PC-9 (cell line): ENCODE measurements around the gene SERTM2. TPM values are rescaled to one million over a fixed set of nuclear protein-coding genes. Genes with fewer than 3 reads are reported as not detected.

Experiments used
- BruUV-seq: library from RNA; stranded (reverse); fragments of 400-500 nt; replicated peaks from 2 replicates; lab custom pipeline; 2021; lab: Mats Ljungman, UMichigan
- CTCF ChIA-PET: fragments of 300-600 bp; sonication (Branson Sonifier 250); formaldehyde crosslinking; loops from one replicate; lab custom pipeline; 2022; ENCODE audit warnings: antibody characterized with exemption; lab: Charles Lee
- POLR2A ChIA-PET: fragments of 300-600 bp; sonication (Branson Sonifier 250); formaldehyde crosslinking; loops from one replicate; lab custom pipeline; 2022; ENCODE audit warnings: antibody characterized with exemption; ENCODE audit not compliant: unreplicated experiment; lab: Charles Lee
- DNase-seq, 2 experiments: peaks; one replicate each; pipeline versions ENCODE4 v3.0.0 to v3.0.0-alpha.2; 2015 to 2022; ENCODE audit warnings: mixed read lengths in 1 of 2
- H2AFZ ChIP-seq: fragments of 200-600 bp; sonication (generic); 2 replicates; pipeline ENCODE4 v1.8.1; 2017; ENCODE audit warnings: antibody characterized with exemption
- H3F3A ChIP-seq: fragments of 200-600 bp; sonication (generic); 2 replicates; pipeline ENCODE4 v1.8.1; 2017; ENCODE audit warnings: antibody characterized with exemption, mild to moderate bottlenecking, low read depth; ENCODE audit not compliant: insufficient read depth
- H3K27ac ChIP-seq: fragments of 200-600 bp; sonication (generic); 2 replicates; pipeline ENCODE4 v1.6.1; 2016; ENCODE audit warnings: mixed run types
- H3K27me3 ChIP-seq: fragments of 200-600 bp; sonication (generic); 2 replicates; pipeline ENCODE4 v1.6.1; 2016; ENCODE audit warnings: low read depth, mixed run types; ENCODE audit not compliant: insufficient read depth
- H3K36me3 ChIP-seq: fragments of 200-600 bp; sonication (generic); 2 replicates; pipeline ENCODE4 v1.6.1; 2016; ENCODE audit warnings: low read depth, mixed run types
- H3K4me1 ChIP-seq: fragments of 200-600 bp; sonication (generic); replicated peaks from 2 replicates; pipeline ENCODE4 v1.6.1; 2016; ENCODE audit warnings: mixed run types; ENCODE audit not compliant: insufficient read depth
- H3K4me2 ChIP-seq: fragments of 200-600 bp; sonication (generic); 2 replicates; pipeline ENCODE4 v1.6.1; 2017; ENCODE audit warnings: mixed run types
- H3K4me3 ChIP-seq: fragments of 200-600 bp; sonication (generic); 2 replicates; pipeline ENCODE4 v1.6.1; 2016; ENCODE audit warnings: mixed run types
- H3K79me2 ChIP-seq: fragments of 200-600 bp; sonication (generic); 2 replicates; pipeline ENCODE4 v1.6.1; 2017; ENCODE audit warnings: low read depth, mixed run types
- H3K9me2 ChIP-seq: fragments of 200-600 bp; sonication (generic); 2 replicates; pipeline ENCODE4 v1.8.1; 2017; ENCODE audit warnings: mild to moderate bottlenecking; ENCODE audit not compliant: insufficient read depth
- H3K9me3 ChIP-seq: fragments of 200-600 bp; sonication (generic); 2 replicates; pipeline ENCODE4 v1.8.1; 2016; ENCODE audit warnings: low read depth; ENCODE audit not compliant: insufficient read depth
- H4K20me1 ChIP-seq: fragments of 200-600 bp; sonication (generic); 2 replicates; pipeline ENCODE4 v1.8.1; 2017; ENCODE audit not compliant: insufficient read depth
- EZH2 ChIP-seq: fragments of 200-600 bp; sonication (generic); IDR thresholded peaks from 2 replicates; pipeline ENCODE4 v1.8.0; 2017; ENCODE audit warnings: antibody characterized with exemption, low read depth
- intact Hi-C: fragments of 100-400 bp; cut with micrococcal nuclease; formaldehyde crosslinking; loops from one replicate; pipeline ENCODE4 v1.10.0; 2022; ENCODE audit not compliant: unreplicated experiment
- total RNA-seq: library from RNA; stranded (reverse); gene quantifications from 2 replicates; pipeline ENCODE4 v1.2.3, GENCODE V29; 2021
- TF ChIP-seq, protein P1 (sequence below): fragments of 200-600 bp; sonication (generic); conservative IDR thresholded peaks from 2 replicates; pipeline ENCODE4 v1.6.1; 2017; ENCODE audit warnings: mixed run types, antibody characterized with exemption, mild to moderate bottlenecking, moderate library complexity

SERTM2 gene
- total RNA-seq, 1 experiment from 2014 or later, result not detected

GRCh38 chrX:111515298-111515697, 3.9 kb downstream of the SERTM2 start:
- Histone ChIP-seq H3K4me2 (no peak overlapping the region), H3K4me1 (no peaks in the 10 kb centered on the region), H3F3A (no peaks in the 10 kb centered on the region), H3K79me2 (no peaks in the 10 kb centered on the region), H3K9me2 (no peaks in the 10 kb centered on the region), H3K27ac (no peak overlapping the region), H4K20me1 (no peaks in the 10 kb centered on the region), H3K4me3 (no peak overlapping the region), H2AFZ (no peak overlapping the region), H3K36me3 (no peaks in the 10 kb centered on the region), H3K9me3 (no peaks in the 10 kb centered on the region), H3K27me3 (no peaks in the 10 kb centered on the region; the same call in 1 of the 2 replicates)
- intact Hi-C loops, result no loop called here
- TF ChIP-seq, protein P1, sequence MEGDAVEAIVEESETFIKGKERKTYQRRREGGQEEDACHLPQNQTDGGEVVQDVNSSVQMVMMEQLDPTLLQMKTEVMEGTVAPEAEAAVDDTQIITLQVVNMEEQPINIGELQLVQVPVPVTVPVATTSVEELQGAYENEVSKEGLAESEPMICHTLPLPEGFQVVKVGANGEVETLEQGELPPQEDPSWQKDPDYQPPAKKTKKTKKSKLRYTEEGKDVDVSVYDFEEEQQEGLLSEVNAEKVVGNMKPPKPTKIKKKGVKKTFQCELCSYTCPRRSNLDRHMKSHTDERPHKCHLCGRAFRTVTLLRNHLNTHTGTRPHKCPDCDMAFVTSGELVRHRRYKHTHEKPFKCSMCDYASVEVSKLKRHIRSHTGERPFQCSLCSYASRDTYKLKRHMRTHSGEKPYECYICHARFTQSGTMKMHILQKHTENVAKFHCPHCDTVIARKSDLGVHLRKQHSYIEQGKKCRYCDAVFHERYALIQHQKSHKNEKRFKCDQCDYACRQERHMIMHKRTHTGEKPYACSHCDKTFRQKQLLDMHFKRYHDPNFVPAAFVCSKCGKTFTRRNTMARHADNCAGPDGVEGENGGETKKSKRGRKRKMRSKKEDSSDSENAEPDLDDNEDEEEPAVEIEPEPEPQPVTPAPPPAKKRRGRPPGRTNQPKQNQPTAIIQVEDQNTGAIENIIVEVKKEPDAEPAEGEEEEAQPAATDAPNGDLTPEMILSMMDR, result no peak
- TF ChIP-seq EZH2, result no peak
- BruUV-seq, result no TSS peak
- DNase-seq, result no peak
- CTCF ChIA-PET, result no interaction called here
- POLR2A ChIA-PET, result interaction anchor here (0.6 kb wide), 1 partner anchor 10 kb away, joined by 3 read pairs; no protein-coding TSS in a partner anchor

DNA sequence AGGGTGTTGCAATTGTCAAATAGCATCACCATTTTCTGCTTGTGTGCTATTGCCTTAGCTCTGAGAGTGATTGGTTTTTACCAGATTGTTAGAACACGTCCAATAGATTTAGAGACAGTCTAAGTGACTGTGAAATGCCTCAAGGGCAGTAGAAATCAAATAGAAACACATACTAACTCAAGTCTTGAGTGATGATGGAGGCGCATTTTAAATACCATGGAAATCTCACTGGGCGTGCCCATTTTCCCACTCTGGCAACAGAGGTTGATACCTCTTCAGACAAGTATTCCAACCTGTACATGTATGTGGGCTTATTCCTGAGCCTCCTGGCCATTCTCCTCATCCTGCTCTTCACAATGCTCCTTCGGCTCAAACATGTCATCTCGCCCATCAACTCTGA, 7.2 kb downstream of the SERTM2 start:
- Histone ChIP-seq H3K27me3 (no peaks in the 10 kb centered on the region), H3F3A (no peaks in the 10 kb centered on the region), H3K4me2 (no peak overlapping the region), H4K20me1 (no peaks in the 10 kb centered on the region), H3K4me1 (no peaks in the 10 kb centered on the region), H2AFZ (no peak overlapping the region), H3K9me2 (no peaks in the 10 kb centered on the region), H3K79me2 (no peaks in the 10 kb centered on the region), H3K27ac (no peak overlapping the region), H3K9me3 (no peaks in the 10 kb centered on the region), H3K36me3 (no peaks in the 10 kb centered on the region), H3K4me3 (no peak overlapping the region)
- CTCF ChIA-PET, result no interaction called here
- intact Hi-C loops, result no loop called here
- no peak for DNase-seq
- TF ChIP-seq EZH2, result no peak
- TF ChIP-seq, protein P1, result no peak
- POLR2A ChIA-PET, result no interaction called here
- no TSS peak for BruUV-seq

DNA sequence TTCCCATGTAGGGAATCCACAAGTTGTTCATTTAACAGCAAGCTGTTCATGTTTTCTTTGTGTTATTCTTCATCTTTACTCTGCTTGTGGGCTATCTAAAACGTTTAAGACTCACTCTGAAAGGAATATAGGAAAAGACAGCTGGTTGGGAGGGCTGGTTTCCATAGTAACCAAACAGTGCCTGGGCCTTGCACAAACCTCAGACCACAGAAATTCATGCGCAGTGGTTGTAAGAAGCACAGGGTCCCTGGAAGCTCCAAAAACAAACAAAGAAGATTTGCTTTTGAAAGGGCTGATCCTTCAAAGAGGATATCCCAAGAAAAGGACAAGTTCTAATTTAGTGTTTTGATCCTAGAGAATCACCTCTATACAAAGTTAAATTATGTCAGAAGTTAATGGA, 7.8 kb downstream of the SERTM2 start:
- BruUV-seq, result no TSS peak
- ChIA-PET POLR2A (no interaction called here), CTCF (no interaction called here)
- Histone ChIP-seq H3K9me2 (no peaks in the 10 kb centered on the region), H3F3A (no peaks in the 10 kb centered on the region), H4K20me1 (no peaks in the 10 kb centered on the region), H3K36me3 (no peaks in the 10 kb centered on the region), H3K4me1 (no peaks in the 10 kb centered on the region), H3K4me3 (no peak overlapping the region), H3K79me2 (no peaks in the 10 kb centered on the region), H3K9me3 (no peaks in the 10 kb centered on the region), H3K27me3 (no peaks in the 10 kb centered on the region), H2AFZ (no peak overlapping the region), H3K4me2 (no peak overlapping the region), H3K27ac (no peak overlapping the region)
- no peak for DNase-seq
- intact Hi-C loops, result no loop called here
- no peak for TF ChIP-seq EZH2
- TF ChIP-seq, protein P1, result no peak
